Body of pancreas (tissue), 4 donors: Measurements from ENCODE around the gene GPA33. TPM values are rescaled to one million over a fixed set of nuclear protein-coding genes. Genes with fewer than 3 reads are reported as not detected.

Source experiments
- ATAC-seq: fragments of 150-250 bp; one replicate; pipeline ENCODE4 v1.9.1; 2016
- DNase-seq, 4 donors: peaks; one replicate each; pipeline ENCODE4 v3.0.0-alpha.2; 2019
- H3K27ac ChIP-seq, 4 donors: fragments of 200-600 bp; sonication (generic); 1 replicate in 3 of 4; 2 replicates in 1 of 4; pipeline versions ENCODE4 v1.5.1 to v1.6.1; 2016 to 2019; ENCODE audit warnings: mild to moderate bottlenecking in 1 of 4, mixed read lengths in 1 of 4, moderate library complexity in 1 of 4
- H3K27me3 ChIP-seq, 2 donors: fragments of 200-600 bp; sonication (generic); one replicate each; pipeline ENCODE4 v1.6.0; 2016; ENCODE audit warnings: mild to moderate bottlenecking in 1 of 2
- H3K36me3 ChIP-seq, 2 donors: fragments of 200-600 bp; sonication (generic); replicated peaks in 1 of 2; 2 replicates each; pipeline ENCODE4 v1.5.1; 2016; ENCODE audit warnings: low read depth in 2 of 2; ENCODE audit not compliant: insufficient read depth in 1 of 2
- H3K4me1 ChIP-seq: fragments of 200-600 bp; sonication (generic); one replicate; pipeline ENCODE4 v1.6.0; 2016
- H3K4me3 ChIP-seq, 2 donors: fragments of 200-600 bp; sonication (generic); 1 replicate in 1 of 2; 2 replicates in 1 of 2; pipeline ENCODE4 v1.5.1; 2016 to 2019
- H3K9me3 ChIP-seq, 3 donors: fragments of 200-600 bp; sonication (generic); 1 replicate in 2 of 3; 2 replicates in 1 of 3; pipeline ENCODE4 v1.5.1; 2016
- POLR2A ChIP-seq, 3 donors: fragments of 450-650 bp; IDR thresholded peaks; one replicate each; pipeline ENCODE4 v1.6.1; 2016; ENCODE audit warnings: antibody characterized with exemption in 3 of 3, mild to moderate bottlenecking in 2 of 3
- WGBS, 2 donors: methylation state at CpG; one replicate each; pipeline ENCODE4 v1.1.5; 2017; 5-methylcytosine and 5-hydroxymethylcytosine counted together
- intact Hi-C: fragments of 100-400 bp; cut with DNase I; formaldehyde crosslinking; loops from one replicate; pipeline ENCODE4 v1.15.1; 2023
- total RNA-seq, 2 donors: library from RNA; depleted of rRNA; stranded (reverse); fragments of >200 nt; gene quantifications; one replicate each; pipeline ENCODE4 v1.1.0, GENCODE V29; 2016
- TF ChIP-seq, protein P1 (sequence below), 7 experiments: fragments of 450-650 bp in 4 of 7; fragments of 200-600 bp in 3 of 7; sonication (generic) in 3 of 7; IDR thresholded peaks; one replicate each; pipeline ENCODE4 v1.5.1; 2016 to 2019; ENCODE audit warnings: antibody characterized with exemption in 7 of 7

The GPA33 gene
- total RNA-seq, 2 donors from 2014 or later: 1.6 TPM; not detected in 1

DNA sequence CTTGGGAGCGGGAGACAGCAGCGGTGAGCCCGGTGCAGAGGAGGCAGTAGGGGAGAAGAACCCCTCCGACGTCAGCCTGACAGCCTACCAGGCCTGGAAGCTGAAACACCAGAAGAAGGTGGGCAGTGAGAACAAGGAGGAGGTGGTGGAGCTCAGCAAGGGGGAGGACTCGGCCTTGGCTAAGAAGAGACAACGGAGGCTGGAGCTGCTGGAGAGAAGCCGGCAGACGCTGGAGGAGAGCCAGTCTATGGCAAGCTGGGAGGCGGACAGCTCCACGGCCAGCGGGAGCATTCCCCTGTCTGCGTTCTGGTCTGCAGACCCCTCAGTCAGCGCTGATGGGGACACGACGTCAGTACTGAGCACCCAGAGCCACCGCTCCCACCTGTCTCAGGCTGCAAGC is 36.6 kb upstream of the GPA33 start:
- intact Hi-C loops: no loop called here
- TF ChIP-seq, protein P1, sequence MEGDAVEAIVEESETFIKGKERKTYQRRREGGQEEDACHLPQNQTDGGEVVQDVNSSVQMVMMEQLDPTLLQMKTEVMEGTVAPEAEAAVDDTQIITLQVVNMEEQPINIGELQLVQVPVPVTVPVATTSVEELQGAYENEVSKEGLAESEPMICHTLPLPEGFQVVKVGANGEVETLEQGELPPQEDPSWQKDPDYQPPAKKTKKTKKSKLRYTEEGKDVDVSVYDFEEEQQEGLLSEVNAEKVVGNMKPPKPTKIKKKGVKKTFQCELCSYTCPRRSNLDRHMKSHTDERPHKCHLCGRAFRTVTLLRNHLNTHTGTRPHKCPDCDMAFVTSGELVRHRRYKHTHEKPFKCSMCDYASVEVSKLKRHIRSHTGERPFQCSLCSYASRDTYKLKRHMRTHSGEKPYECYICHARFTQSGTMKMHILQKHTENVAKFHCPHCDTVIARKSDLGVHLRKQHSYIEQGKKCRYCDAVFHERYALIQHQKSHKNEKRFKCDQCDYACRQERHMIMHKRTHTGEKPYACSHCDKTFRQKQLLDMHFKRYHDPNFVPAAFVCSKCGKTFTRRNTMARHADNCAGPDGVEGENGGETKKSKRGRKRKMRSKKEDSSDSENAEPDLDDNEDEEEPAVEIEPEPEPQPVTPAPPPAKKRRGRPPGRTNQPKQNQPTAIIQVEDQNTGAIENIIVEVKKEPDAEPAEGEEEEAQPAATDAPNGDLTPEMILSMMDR (IDR thresholded peaks at IDR 0.05): no peak
- no peak for TF ChIP-seq POLR2A (IDR thresholded peaks at IDR 0.05)
- no peak overlapping the region for H3K27ac ChIP-seq
- no peaks in the 10 kb centered on the region for H3K9me3 ChIP-seq
- 62 to 74% methylated on average over 16 to 17 of the region's 17 CpGs for WGBS, 2 donors
- peaks cover 2% of the 10 kb centered on the region for H3K4me1 ChIP-seq
- H3K27me3 ChIP-seq: no peaks in the 10 kb centered on the region
- H3K4me3 ChIP-seq: no peak overlapping the region
- H3K36me3 ChIP-seq: no peaks in the 10 kb centered on the region
- DNase-seq: no peak
- no peak for ATAC-seq

DNA sequence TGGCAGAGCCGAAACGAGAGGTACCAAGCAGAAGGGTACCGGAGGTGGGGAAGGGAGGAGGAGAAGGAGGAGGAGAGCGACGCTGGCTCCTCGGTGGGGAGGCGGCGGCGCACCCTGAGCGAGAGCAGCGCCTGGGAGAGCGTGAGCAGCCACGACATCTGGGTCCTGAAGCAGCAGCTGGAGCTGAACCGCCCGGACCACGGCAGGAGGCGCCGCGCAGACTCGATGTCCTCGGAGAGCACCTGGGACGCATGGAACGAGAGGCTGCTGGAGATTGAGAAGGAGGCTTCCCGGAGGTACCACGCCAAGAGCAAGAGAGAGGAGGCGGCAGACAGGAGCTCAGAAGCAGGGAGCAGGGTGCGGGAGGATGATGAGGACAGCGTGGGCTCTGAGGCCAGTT is 36.1 kb upstream of the GPA33 start:
- no peak overlapping the region for H3K4me3 ChIP-seq
- no peak for DNase-seq
- no peak for TF ChIP-seq POLR2A (IDR thresholded peaks at IDR 0.05)
- TF ChIP-seq, protein P1 (IDR thresholded peaks at IDR 0.05): no peak
- WGBS, 2 donors: 76 to 82% methylated on average over 28 of the region's 28 CpGs
- intact Hi-C loops: no loop called here
- no peak for ATAC-seq
- H3K27ac ChIP-seq: no peak overlapping the region
- peaks cover 7% of the 10 kb centered on the region for H3K4me1 ChIP-seq
- H3K27me3 ChIP-seq: no peaks in the 10 kb centered on the region
- no peaks in the 10 kb centered on the region for H3K36me3 ChIP-seq
- no peaks in the 10 kb centered on the region for H3K9me3 ChIP-seq

DNA sequence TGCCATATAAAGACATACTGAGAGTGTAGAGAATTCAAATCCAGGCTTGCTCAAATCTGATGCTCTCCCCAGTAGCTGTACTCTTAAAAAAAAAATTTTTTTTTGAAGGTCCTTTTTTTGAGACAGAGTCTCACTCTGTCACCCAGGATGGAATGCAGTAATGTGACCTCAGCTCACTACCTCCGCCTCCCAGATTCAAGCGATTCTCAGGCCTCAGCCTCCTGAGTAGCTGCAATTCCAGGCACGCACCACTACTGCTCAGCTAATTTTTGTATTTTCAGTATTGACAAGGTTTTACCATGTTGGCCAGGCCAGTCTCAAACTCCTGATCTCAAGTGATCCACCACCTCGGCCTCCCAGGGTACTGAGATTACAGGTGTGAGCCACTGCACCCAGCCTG is 32.4 kb upstream of the GPA33 start:
- no peaks in the 10 kb centered on the region for H3K36me3 ChIP-seq
- no peak for DNase-seq
- no peak for ATAC-seq
- H3K4me3 ChIP-seq: no peak overlapping the region
- intact Hi-C loops: no loop called here
- no peaks in the 10 kb centered on the region for H3K27me3 ChIP-seq
- no peaks in the 10 kb centered on the region for H3K9me3 ChIP-seq
- 92 to 95% methylated on average over 4 of the region's 4 CpGs for WGBS, 2 donors
- H3K27ac ChIP-seq: no peak overlapping the region
- peaks cover 12% of the 10 kb centered on the region for H3K4me1 ChIP-seq
- TF ChIP-seq POLR2A (IDR thresholded peaks at IDR 0.05): no peak
- TF ChIP-seq, protein P1 (IDR thresholded peaks at IDR 0.05): no peak

DNA sequence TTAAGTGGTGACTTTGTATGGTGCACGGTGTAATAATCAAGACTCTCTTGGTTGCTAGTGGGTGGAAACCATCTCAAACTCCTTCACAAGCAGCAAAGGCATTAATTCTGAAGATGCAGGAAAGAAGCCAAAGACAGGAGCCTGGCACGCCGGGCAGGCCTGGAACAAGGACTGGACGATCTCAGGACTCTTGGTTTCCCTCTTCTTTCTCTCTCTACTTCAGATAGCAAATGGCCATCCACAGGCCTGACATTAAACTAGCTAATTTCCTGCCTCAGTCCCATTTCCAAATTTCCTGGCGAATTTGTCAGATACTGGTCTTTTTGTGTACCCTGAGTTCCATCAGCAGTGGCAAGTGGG is 31.9 kb upstream of the GPA33 start:
- Histone ChIP-seq H3K27me3 (no peaks in the 10 kb centered on the region), H3K4me1 (peaks cover 12% of the 10 kb centered on the region), H3K27ac (no peak overlapping the region), H3K9me3 (no peaks in the 10 kb centered on the region), H3K36me3 (no peaks in the 10 kb centered on the region), H3K4me3 (no peak overlapping the region)
- TF ChIP-seq, protein P1 (IDR thresholded peaks at IDR 0.05): no peak
- no peak for TF ChIP-seq POLR2A (IDR thresholded peaks at IDR 0.05)
- no peak for DNase-seq
- no peak for ATAC-seq
- 78% methylated on average over 5 of the region's 5 CpGs for WGBS, 2 donors
- intact Hi-C loops: no loop called here

DNA sequence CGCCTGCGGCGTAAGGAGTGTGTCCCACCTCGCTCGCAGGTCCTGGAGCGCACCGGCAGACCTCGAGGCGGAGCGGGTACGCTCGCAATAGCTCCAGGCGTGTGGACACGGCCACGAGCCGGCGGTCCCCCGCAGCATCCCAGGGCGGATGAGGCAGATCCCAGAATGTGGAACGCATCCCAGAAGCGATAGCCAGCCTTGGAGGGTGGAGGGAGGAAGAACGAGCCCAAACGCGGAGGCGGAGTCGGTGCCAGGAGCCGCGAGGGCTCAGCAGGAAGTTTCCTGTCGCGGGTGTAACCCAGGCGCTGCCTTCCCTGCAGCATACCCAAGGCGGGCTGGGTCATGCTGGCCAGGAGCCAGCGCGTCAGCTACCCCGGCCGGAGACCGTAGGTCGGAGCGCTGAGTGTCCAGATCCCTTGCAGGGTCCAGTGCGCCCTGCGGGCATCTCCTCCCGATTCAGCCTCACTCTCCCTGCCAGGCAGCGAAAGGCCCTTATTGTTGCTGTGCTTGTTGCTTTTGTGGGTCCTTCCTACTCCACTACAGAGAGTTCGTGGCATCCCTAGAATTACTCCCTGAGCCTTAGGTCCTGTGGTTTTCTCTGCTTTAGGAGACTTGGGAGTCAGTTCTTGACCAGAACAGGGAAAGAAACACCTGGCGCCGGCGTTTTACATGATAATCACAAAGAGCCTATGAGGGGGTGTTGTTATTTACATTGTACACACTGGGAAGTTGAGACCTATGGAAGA is 31.4 kb upstream of the GPA33 start:
- peak overlapping the region in 1 of 2 donors; percentile 4 for H3K4me3 ChIP-seq
- no peaks in the 10 kb centered on the region for H3K27me3 ChIP-seq
- H3K36me3 ChIP-seq: no peaks in the 10 kb centered on the region
- H3K9me3 ChIP-seq: no peaks in the 10 kb centered on the region
- peak; percentile 42 to 71 (median 60) for DNase-seq
- peak; percentile 67 for ATAC-seq
- H3K4me1 ChIP-seq: peaks cover 12% of the 10 kb centered on the region
- no peak for TF ChIP-seq POLR2A (IDR thresholded peaks at IDR 0.05)
- TF ChIP-seq, protein P1 (IDR thresholded peaks at IDR 0.05): no peak
- WGBS, 2 donors: 6 to 7% methylated on average over 36 to 47 of the region's 47 CpGs
- H3K27ac ChIP-seq: no peak overlapping the region
- intact Hi-C loops: no loop called here
